ENCODE data around the gene NME5.
"Not testable (repeated sequence)": the region's sequence is repeated elsewhere in the genome, so short reads cannot be mapped to it uniquely, and the experiment has no call there.

Gene NME5

GRCh38 chr5:138138949-138139780, at the start of gene NME5:
Gene NME5, minus strand, starts transcription at chr5:138139428. Its CDS starts 648 bp downstream, at chr5:138138780.
- DNase-seq (ENCODE audit: low read depth in 2 of 2) = no peak

GRCh38 chr5:138188626-138189025, 49.4 kb upstream of the NME5 start:
- DNase-seq (ENCODE audit: low read depth in 2 of 2) = no peak

GRCh38 chr5:138186002-138186447, 46.8 kb upstream of the NME5 start:
- no peak for DNase-seq (ENCODE audit: low read depth in 2 of 2)

- no peak for DNase-seq (ENCODE audit: low read depth in 2 of 2)
These were observed 43.6 kb upstream of the NME5 start for GRCh38 chr5:138182808-138183207.

- DNase-seq (ENCODE audit: low read depth in 2 of 2) = no peak
These were observed 41.6 kb upstream of the NME5 start for GRCh38 chr5:138180841-138181240.

- no peak for DNase-seq (ENCODE audit: low read depth in 2 of 2)
These were observed 41.1 kb upstream of the NME5 start for GRCh38 chr5:138180183-138180782.

- no peak for DNase-seq (ENCODE audit: low read depth in 2 of 2)
These were observed 40.1 kb upstream of the NME5 start for GRCh38 chr5:138179277-138179857.

GRCh38 chr5:138178516-138179276, 39.5 kb upstream of the NME5 start, which contains the start of the genes BRD8 and KIF20A:
Gene BRD8, minus strand, starts transcription at chr5:138178630. Its CDS starts 16 bp downstream, at chr5:138178614.
Gene KIF20A, plus strand, starts transcription at chr5:138179112. Its CDS starts 569 bp downstream, at chr5:138179681.
- peak; percentile 59 to 78 for DNase-seq (ENCODE audit: low read depth in 2 of 2)

- DNase-seq (ENCODE audit: low read depth in 2 of 2) = no peak
These were observed 38.8 kb upstream of the NME5 start for GRCh38 chr5:138177941-138178515.

GRCh38 chr5:138170299-138170698, 31.1 kb upstream of the NME5 start:
- no peak for DNase-seq (ENCODE audit: low read depth in 2 of 2)

- DNase-seq (ENCODE audit: low read depth in 2 of 2) = no peak
These were observed 29.9 kb upstream of the NME5 start for GRCh38 chr5:138169124-138169523.

GRCh38 chr5:138163721-138164120, 24.5 kb upstream of the NME5 start:
- DNase-seq (ENCODE audit: low read depth in 2 of 2) = no peak

GRCh38 chr5:138160706-138161105, 21.5 kb upstream of the NME5 start:
- DNase-seq (ENCODE audit: low read depth in 2 of 2) = no peak

GRCh38 chr5:138159666-138160065, 20.4 kb upstream of the NME5 start:
- DNase-seq (ENCODE audit: low read depth in 2 of 2) = no peak

GRCh38 chr5:138157626-138158025, 18.4 kb upstream of the NME5 start:
- no peak for DNase-seq (ENCODE audit: low read depth in 2 of 2)

- not testable (repeated sequence) for DNase-seq (ENCODE audit: low read depth in 2 of 2)
These were observed 16.7 kb upstream of the NME5 start for GRCh38 chr5:138155977-138156376.

- DNase-seq (ENCODE audit: low read depth in 2 of 2) = no peak
These were observed 10.3 kb upstream of the NME5 start for GRCh38 chr5:138149530-138149929.

- no peak for DNase-seq (ENCODE audit: low read depth in 2 of 2)
These were observed 9.6 kb upstream of the NME5 start for GRCh38 chr5:138148811-138149210.

GRCh38 chr5:138143578-138143977, 4.3 kb upstream of the NME5 start:
- DNase-seq (ENCODE audit: low read depth in 2 of 2) = not testable (repeated sequence)

GRCh38 chr5:138141734-138142133, 2.5 kb upstream of the NME5 start:
- DNase-seq (ENCODE audit: low read depth in 2 of 2) = no peak

- DNase-seq (ENCODE audit: low read depth in 2 of 2) = no peak
These were observed 1.0 kb upstream of the NME5 start for GRCh38 chr5:138140268-138140667.

- no peak for DNase-seq (ENCODE audit: low read depth in 2 of 2)
These were observed 508 bp upstream of the NME5 start for GRCh38 chr5:138139781-138140090.

Measured in stimulated activated CD4-positive, alpha-beta T cell treated with anti-CD3 and anti-CD28 coated beads, Interleukin-1b, Interleukin-23, amount 100 ng/mL, for 1 hour (primary cell).